Fibroblast of lung (primary cell): ENCODE data around the gene EFS. TPM values are rescaled to one million over a fixed set of nuclear protein-coding genes. Genes with fewer than 3 reads are reported as not detected.
"Not testable (repeated sequence)": the region's sequence is repeated elsewhere in the genome, so short reads cannot be mapped to it uniquely, and the experiment has no call there.

ENCODE experiments used
- DNase-seq, 2 donors: peaks; one replicate each; pipeline versions ENCODE4 v3.0.0 to v3.0.0-alpha.2; 2010; ENCODE audit warnings: low read depth in 2 of 2
- H2AFZ ChIP-seq: 2 replicates; pipeline ENCODE4 v1.5.1; 2012; ENCODE audit warnings: low read length, control low read depth, inconsistent platforms
- H3K27ac ChIP-seq: 2 replicates; pipeline ENCODE4 v1.5.1; 2011; ENCODE audit warnings: low read length, control low read depth; ENCODE audit not compliant: insufficient read depth
- H3K27me3 ChIP-seq: 2 replicates; pipeline ENCODE4 v1.5.1; 2011; ENCODE audit warnings: mild to moderate bottlenecking, low read length; ENCODE audit not compliant: control insufficient read depth, insufficient read depth
- H3K36me3 ChIP-seq: 2 replicates; pipeline ENCODE4 v1.5.1; 2011; ENCODE audit warnings: low read length; ENCODE audit not compliant: control insufficient read depth, insufficient read depth
- H3K4me1 ChIP-seq: 2 replicates; pipeline ENCODE4 v1.5.1; 2011; ENCODE audit warnings: low read length; ENCODE audit not compliant: control insufficient read depth, insufficient read depth; ENCODE audit errors: extremely low read depth
- H3K4me2 ChIP-seq: 2 replicates; pipeline ENCODE4 v1.5.1; 2011; ENCODE audit warnings: low read length, control low read depth; ENCODE audit not compliant: insufficient read depth; ENCODE audit errors: extremely low read depth
- H3K4me3 ChIP-seq, 4 experiments: fragments of 200-600 bp in 1 of 4; sonication (generic) in 1 of 4; replicated peaks in 1 of 4; 2 replicates each; pipeline ENCODE4 v1.5.1; 2011 to 2016; ENCODE audit warnings: low read length in 4 of 4, low read depth in 3 of 4, mild to moderate bottlenecking in 3 of 4, control low read depth in 2 of 4, inconsistent platforms in 1 of 4, mixed read lengths in 1 of 4; ENCODE audit not compliant: insufficient read depth in 1 of 4; ENCODE audit errors: control extremely low read depth in 1 of 4
- H3K79me2 ChIP-seq: 2 replicates; pipeline ENCODE4 v1.5.1; 2012; ENCODE audit warnings: mild to moderate bottlenecking, low read length, inconsistent platforms; ENCODE audit not compliant: control insufficient read depth, insufficient read depth
- H3K9ac ChIP-seq: 2 replicates; pipeline ENCODE4 v1.5.1; 2011; ENCODE audit warnings: mild to moderate bottlenecking, low read length, control low read depth; ENCODE audit not compliant: insufficient read depth
- H3K9me3 ChIP-seq: 2 replicates; pipeline ENCODE4 v1.5.1; 2012; ENCODE audit warnings: low read depth, low read length; ENCODE audit not compliant: control insufficient read depth, insufficient read depth
- H4K20me1 ChIP-seq: 2 replicates; pipeline ENCODE4 v1.5.1; 2011; ENCODE audit warnings: low read length; ENCODE audit not compliant: control insufficient read depth, insufficient read depth; ENCODE audit errors: extremely low read depth
- CTCF ChIP-seq, 2 donors: IDR thresholded peaks in 1 of 2; conservative IDR thresholded peaks in 1 of 2; 1 replicate in 1 of 2; 2 replicates in 1 of 2; pipeline ENCODE4 v1.5.1; 2011 to 2012; ENCODE audit warnings: low read length in 2 of 2, control low read depth in 1 of 2, inconsistent platforms in 1 of 2, low read depth in 1 of 2, mild to moderate bottlenecking in 1 of 2
- EZH2 ChIP-seq: IDR thresholded peaks from 2 replicates; pipeline ENCODE4 v1.5.1; 2012; ENCODE audit warnings: low read length, control low read depth, mild to moderate bottlenecking; ENCODE audit errors: missing control alignments
- polyA plus RNA-seq, 2 donors: library from polyadenylated mRNA; depleted of rRNA in 1 of 2; stranded (reverse) in 1 of 2; unstranded in 1 of 2; fragments of >200 nt; gene quantifications; 2 replicates each; pipeline ENCODE4 v1.2.1, GENCODE V29; 2011 to 2012; ENCODE audit warnings: missing spikeins in 1 of 2
- total RNA-seq: library from RNA; depleted of rRNA; stranded (reverse); fragments of >200 nt; gene quantifications from 2 replicates; pipeline ENCODE4 v1.2.1, GENCODE V29; 2014

Gene EFS
- total and polyA plus RNA-seq, 2 donors (not counting 1 experiment from before 2014, with no cell fraction given) = 2.3 to 12.2 TPM

GRCh38 chr14:23402296-23403138, 37.5 kb upstream of the EFS start:
- no peaks in the 10 kb centered on the region for H4K20me1 ChIP-seq
- no peak overlapping the region for H3K4me2 ChIP-seq
- H3K9me3 ChIP-seq = no peaks in the 10 kb centered on the region
- H3K36me3 ChIP-seq = no peaks in the 10 kb centered on the region
- H3K9ac ChIP-seq = no peak overlapping the region
- no peaks in the 10 kb centered on the region for H3K4me1 ChIP-seq
- no peak overlapping the region for H3K27ac ChIP-seq
- no peak for DNase-seq
- no peaks in the 10 kb centered on the region for H3K27me3 ChIP-seq
- H3K4me3 ChIP-seq = no peak overlapping the region
- TF ChIP-seq CTCF (conservative IDR thresholded peaks at IDR 0.05 in 1 of 2, IDR thresholded peaks at IDR 0.05 in 1 of 2; ENCODE audit: low read depth in 1 of 2, low read length in 2 of 2) (no peak), EZH2 (no peak)
- H2AFZ ChIP-seq = no peak overlapping the region
- H3K79me2 ChIP-seq = no peaks in the 10 kb centered on the region

GRCh38 chr14:23401291-23401690, 36.3 kb upstream of the EFS start:
- Histone ChIP-seq H3K9ac (no peak overlapping the region), H2AFZ (no peak overlapping the region), H3K79me2 (no peaks in the 10 kb centered on the region), H3K9me3 (no peaks in the 10 kb centered on the region), H3K36me3 (no peaks in the 10 kb centered on the region), H4K20me1 (no peaks in the 10 kb centered on the region), H3K4me2 (no peak overlapping the region), H3K4me3 (no peak overlapping the region), H3K27ac (no peak overlapping the region), H3K4me1 (no peaks in the 10 kb centered on the region), H3K27me3 (no peaks in the 10 kb centered on the region)
- TF ChIP-seq EZH2 (no peak), CTCF (conservative IDR thresholded peaks at IDR 0.05 in 1 of 2, IDR thresholded peaks at IDR 0.05 in 1 of 2; ENCODE audit: low read depth in 1 of 2, low read length in 2 of 2) (no peak)
- no peak for DNase-seq

- H3K4me1 ChIP-seq, H3K9ac ChIP-seq, H3K27ac ChIP-seq, H3K27me3 ChIP-seq, H3K79me2 ChIP-seq, H3K4me2 ChIP-seq, H4K20me1 ChIP-seq, H3K9me3 ChIP-seq, DNase-seq, H3K4me3 ChIP-seq, H3K36me3 ChIP-seq, H2AFZ ChIP-seq: not testable (repeated sequence)
These were observed 35.7 kb upstream of the EFS start for GRCh38 chr14:23400496-23401149.
